Glomerular endothelial cell (primary cell): ENCODE measurements around the gene SLC25A33. TPM values are rescaled to one million over a fixed set of nuclear protein-coding genes. Genes with fewer than 3 reads are reported as not detected.
"Not testable (repeated sequence)": the region's sequence is repeated elsewhere in the genome, so short reads cannot be mapped to it uniquely, and the experiment has no call there.

Experiments used
- DNase-seq: peaks from one replicate; pipeline ENCODE4 v3.0.0-alpha.2; 2011; ENCODE audit warnings: low read depth, low spot score; ENCODE audit errors: extremely low read depth
- total RNA-seq: library from RNA; depleted of rRNA; stranded (reverse); fragments of >200 nt; gene quantifications from 2 replicates; pipeline ENCODE4 v1.2.3, GENCODE V29; 2015

SLC25A33 gene
- total RNA-seq, 1 donor from 2014 or later, result 8.1 TPM

DNA sequence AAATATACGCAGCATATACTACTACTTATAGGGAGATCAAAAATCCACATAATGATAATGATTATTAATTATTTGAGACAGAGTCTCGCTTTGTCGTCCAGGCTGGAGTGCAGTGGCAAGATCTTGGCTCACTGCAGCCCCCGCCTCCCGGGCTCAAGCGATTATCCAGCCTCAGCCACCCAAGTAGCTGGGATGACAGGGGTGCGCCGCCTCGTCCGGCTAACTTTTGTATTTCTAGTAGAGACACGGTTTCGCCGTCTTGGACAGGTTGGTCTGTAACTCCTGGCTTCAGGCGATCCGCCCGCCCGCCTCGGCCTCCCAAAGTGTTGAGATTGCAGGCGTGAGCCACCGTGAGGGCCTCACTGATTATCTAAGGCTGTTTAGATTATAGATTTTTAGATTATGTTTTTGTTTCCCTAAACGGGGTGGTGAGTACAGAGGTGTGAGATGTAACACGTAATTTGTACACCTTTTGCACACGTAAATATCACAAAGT lies 548 bp upstream of the SLC25A33 start:
- DNase-seq, result no peak

- no peak for DNase-seq
These were observed 725 bp downstream of the SLC25A33 start for GRCh38 chr1:9539829-9540550.

DNA sequence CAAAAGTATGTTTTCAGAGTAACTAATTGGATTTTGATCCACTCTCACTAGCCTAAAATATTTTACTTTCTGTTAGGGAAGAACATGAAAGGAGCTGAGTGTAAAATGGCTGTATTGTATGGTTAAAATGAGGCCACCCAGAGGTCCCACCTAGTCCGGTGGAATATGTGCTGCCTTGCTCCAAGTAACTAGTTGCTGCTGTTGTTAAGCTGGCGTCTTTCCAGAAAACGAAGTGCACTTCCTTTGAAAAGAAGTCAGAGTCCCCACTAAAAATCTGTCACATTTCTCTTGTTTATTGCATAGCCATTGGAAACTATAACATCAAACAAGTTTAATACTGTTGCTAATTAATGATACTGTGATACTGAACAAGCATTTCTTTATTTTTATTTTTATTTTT lies 3.2 kb downstream of the SLC25A33 start:
- DNase-seq, result peak; percentile 23

DNA sequence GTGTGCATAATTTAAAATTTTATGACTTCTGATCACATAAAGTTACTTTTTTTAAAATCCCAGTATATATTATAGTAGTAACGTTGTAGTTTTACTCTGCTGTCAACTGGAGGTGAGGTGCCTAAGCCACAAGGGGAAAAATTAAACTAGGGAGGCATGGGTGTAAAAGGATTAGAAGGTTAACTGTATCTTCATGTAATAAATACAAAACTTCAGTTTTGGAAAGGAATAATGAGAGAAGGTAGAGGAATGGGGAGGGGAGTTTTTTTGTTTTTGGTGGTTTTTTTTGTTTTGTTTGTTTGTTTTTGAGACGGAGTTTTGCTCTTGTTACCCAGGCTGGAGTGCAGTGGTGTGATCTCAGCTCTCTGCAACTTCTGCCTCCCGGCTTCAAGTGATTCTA lies 5.7 kb downstream of the SLC25A33 start:
- DNase-seq, result no peak

DNA sequence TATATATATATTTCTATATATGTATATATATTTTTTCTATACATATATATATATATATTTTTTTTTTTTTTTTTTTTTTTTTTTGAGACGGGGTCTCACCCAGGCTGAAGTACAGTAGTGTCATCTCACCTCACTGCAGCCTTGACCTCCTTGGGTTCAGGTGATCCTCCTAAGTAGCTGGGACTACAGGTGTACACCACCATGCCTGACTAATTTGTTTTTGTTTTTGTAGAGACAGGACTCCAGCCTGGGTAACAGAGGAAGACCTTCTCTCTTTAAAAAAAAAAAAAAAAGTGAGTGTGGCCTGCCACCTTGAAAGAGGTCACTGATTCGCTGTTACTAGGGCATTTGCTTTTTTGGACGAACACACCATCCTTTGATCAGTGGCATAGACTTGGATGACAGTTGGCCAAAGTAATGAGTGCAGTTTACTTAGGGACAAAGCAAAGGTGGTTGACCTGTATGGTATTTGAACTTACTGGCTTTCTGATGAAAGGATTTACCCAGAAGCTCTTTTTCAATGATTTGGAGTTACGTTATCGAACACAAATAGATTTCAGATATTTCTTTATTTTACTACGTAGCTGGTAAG lies 10.8 kb downstream of the SLC25A33 start:
- no peak for DNase-seq

DNA sequence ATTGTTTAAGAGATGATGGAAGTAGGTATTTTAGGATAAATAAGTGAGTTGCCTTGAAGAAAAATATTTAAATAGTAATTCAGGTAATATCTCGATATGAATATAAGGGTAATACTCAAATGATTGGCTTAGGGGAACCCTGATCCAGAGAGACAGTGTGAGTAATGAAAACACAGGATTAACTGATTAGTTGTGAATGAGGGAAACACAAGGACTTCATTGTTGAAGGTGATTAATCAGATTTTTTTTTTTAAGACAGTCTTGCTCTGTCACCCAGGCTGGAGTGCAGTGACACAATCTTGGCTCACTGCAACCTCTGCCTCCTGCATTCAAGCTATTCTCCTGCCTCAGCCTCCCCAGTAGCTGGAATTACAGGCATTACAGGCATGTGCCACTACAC lies 12.7 kb downstream of the SLC25A33 start:
- no peak for DNase-seq

DNA sequence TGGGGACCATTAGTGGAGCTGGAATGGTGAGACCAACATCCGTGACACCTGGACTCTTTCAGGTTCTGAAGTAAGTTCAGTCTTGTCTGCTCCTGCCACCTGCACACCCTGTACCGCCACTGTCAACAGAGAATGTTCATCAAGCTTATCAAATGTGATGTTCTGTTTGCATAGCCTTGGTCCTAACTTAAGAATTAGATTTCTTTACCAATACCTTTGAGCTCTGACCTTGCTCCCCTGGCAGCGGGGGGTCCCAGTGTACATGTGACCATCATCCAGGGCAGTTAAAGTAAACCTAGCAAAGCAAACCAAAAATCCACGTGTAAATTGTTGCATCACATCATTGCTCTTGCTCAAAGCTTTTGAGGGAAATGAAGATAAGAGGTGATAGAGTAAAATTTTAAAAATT lies 14.5 kb downstream of the SLC25A33 start:
- no peak for DNase-seq

DNA sequence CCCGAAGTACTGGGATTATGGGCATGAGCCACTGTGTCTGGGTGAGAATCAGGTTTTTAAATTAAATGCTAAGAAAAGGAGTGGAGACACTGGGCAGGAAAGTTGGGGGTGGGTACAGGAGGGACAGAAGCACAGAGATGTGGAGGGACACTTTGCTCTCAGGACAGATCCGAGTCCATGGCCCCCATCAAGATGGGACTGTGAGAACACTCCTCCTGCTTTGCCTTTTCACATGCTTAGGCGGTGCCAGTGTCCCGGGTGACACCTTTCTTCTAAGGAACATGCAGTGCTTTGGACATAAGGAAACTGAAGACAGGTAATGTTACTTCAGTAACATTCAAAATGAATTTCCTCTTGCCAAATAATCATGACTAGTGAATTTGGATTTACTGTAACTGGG lies 16.7 kb downstream of the SLC25A33 start:
- DNase-seq, result no peak

DNA sequence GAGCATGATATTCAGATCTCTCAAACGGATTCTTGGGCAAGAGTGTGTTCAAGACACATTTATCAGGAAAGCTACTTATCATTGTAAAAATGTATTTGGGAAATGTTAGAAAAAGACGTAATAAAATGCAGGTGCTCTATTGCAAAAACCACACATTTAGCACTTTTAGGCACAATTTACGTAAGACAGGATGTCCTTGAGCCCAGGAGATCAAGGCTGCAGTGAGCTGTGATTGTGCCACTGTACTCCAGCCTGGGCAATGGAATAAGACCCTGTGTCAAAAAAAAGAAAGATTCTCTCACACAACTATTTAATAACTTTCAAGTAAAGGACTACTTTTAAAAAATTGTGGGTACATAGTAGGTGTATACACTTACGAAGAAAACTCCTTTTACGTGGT lies 18.4 kb downstream of the SLC25A33 start:
- no peak for DNase-seq

DNA sequence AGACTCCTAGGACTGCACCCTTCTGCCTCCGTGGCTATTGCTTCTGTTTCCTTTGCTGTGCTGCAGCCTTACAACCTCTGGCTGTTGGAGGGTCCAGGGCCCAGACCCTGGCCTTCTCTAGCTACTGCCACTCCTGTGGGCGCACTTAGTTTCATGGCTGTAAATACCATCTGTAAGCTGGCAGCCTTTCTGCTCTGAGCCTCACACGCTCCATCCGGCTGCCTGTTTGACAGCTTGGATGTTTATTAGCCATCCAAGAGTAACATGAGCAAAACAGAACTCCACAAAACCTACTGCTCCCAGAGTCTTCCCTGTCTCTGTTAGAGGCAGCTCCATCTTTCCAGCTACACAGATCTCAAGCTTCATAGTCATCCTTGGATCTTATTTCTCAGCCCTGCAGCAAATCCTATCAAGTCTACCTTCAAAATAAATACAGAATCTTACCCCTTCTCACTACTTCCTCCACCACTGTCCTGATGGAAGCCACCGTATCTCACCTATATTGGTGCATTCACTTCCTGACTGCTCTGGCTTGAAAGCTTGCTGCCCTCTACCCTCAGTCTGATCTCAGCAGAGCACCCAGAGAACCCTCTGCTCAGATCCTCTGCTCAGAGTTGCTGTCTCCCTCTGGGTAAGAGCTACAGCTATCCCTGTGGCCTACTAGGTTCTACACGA lies 19.1 kb downstream of the SLC25A33 start:
- DNase-seq, result no peak

- DNase-seq, result no peak
These were observed 19.8 kb downstream of the SLC25A33 start for GRCh38 chr1:9558946-9559545.

DNA sequence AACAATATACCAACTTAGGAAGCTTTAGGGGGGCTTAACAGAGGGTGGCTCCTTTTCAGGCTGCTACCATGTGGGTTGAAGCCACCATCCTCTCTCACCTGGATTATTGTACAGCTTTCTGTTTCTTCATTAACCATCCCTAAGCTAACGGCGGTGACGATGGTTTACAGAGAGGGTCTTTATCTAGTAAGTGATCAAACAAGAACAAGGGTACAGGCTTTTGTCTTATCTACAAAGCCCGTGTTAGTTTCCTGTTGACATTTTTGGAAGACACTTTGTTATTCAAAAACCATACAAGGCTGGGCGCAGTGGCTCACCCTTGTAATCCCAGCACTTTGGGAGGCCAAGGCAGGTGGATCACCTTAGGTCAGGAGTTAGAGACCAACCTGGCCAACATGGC lies 20.4 kb downstream of the SLC25A33 start:
- no peak for DNase-seq

DNA sequence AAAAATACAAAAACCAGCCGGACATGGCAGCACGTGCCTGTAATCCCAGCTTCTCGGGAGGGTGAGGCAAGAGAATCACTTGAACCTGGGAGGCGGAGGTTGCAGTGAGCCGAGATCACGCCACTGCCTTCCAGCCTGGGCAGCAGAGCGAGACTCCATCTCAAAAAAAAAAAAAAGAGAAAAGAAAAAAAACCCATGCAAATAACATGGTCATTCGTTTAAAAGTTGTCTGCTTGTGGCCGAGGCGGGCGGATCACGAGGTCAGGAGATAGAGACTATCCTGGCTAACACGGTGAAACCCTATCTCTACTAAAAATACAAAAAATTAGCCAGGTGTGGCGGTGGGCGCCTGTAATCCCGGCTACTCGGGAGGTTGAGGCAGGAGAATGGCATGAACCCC lies 20.8 kb downstream of the SLC25A33 start:
- not testable (repeated sequence) for DNase-seq

- DNase-seq, result peak; percentile 84
These were observed 22.2 kb downstream of the SLC25A33 start for GRCh38 chr1:9561429-9561828.

GRCh38 chr1:9569267-9569666 lies 30.0 kb downstream of the SLC25A33 start:
- DNase-seq, result no peak

DNA sequence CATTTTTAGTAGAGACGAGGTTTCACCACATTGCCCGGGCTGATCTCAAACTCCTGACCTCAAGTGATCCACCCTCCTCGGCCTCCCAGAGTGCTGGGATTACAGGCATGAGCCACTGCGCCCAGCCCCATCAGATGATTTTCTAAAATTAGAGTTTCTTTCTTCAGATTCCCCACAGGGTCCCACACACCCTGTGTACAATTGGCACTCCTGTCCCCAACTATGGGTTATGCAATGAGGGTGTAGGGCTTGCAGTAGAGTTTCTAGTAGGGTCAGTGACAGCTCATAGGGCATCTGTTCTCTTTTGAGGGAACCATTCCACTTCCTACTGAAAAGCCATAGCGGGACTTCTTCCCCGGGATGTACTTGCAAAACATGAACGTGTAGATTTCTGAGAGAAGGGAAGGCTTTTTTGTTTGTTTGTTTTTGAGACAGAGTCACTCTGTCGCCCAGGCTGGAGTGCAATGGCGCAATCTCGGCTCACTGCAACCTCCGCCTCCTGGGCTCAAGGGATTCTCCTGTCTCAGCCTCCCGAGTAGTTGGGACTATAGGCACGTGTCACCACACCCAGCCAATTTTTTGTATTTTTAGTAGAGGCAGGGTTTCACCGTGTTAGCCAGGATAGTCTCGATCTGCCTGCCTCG lies 31.7 kb downstream of the SLC25A33 start:
- not testable (repeated sequence) for DNase-seq

DNA sequence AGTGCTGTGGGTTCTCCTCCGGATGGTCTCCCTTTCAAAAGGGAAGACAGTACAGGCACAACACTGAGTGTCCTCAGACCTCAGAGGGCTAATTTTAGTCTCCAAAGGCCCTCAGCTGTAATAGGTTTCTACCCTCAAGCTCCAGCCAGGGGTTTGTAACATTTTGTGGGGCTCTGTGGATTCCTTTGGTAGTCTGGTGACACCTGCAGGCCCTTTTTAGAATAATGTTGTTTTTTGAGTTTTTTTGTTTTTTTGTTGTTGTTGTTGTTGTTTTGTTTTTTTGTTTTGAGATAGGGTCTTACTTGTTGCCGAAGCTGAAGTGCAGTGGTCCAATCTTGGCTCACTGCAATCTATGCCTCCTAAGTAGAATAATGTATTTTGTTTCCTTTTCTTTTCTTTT lies 34.5 kb downstream of the SLC25A33 start:
- no peak for DNase-seq

DNA sequence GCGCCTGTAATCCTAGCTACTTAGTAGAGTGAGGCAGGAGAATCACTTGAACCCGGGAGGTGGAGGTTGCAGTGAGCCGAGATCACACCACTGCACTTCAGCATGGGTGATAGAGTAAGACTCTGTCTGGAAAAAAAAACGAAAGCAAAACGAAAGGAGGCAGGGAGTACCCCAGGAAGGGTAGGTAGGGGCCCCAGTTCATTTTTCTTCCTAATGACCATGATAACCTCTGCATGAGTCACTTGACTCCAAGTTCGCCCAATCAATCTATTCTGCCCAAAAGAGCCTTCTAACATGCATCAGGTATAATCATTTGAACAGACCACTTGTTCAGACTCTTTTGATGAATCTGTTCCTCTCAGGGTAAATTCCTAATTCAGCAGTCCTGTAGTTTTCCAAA lies 36.2 kb downstream of the SLC25A33 start:
- no peak for DNase-seq

DNA sequence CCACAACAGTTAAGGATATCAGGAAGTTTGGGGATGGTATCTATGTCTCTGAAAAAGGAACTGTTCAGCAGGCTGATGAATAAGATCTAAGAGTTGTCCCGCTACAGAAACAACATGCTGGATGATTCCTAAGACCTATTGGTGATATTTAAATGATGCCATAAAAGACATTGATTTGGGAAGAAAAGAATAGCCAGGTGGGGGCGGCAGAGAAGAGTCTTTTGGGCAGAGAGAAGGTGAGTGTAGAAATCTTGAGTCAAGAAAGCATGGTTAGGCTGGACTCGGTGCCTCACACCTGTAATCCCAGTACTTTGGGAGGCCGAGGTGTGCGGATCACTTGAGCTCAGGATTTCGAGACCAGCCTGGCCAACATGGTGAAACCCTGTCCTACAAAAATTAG lies 37.6 kb downstream of the SLC25A33 start:
- no peak for DNase-seq

GRCh38 chr1:9577423-9577822 lies 38.2 kb downstream of the SLC25A33 start:
- no peak for DNase-seq

DNA sequence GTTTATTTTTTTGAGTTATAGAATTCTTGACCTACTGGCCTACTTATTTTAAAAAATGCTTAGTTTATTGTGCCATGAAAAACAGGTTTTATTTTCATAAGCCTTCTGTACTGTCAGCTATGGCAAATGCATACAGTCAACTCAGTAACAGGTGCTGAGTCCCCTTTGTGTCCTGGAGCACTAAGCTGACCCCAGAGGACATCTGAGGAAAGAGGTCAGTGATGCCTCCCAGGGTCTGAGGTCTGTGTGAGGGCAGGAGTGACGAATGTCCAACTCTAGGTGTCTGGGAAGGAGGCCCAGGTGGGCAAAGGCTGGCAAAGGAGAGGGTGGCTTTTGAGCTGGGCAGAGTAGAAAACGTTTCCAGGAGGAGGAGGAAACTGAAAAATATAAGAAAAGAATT lies 41.7 kb downstream of the SLC25A33 start:
- no peak for DNase-seq
